HCT116 (cell line): ENCODE data around the gene TNFRSF1A. TPM values are rescaled to one million over a fixed set of nuclear protein-coding genes. Genes with fewer than 3 reads are reported as not detected.

Experiments used
- ATAC-seq: fragments of 200-7000 bp; cut with Tn5 transposase; 2 replicates; pipeline ENCODE4 v1.9.1; 2020; ENCODE audit warnings: mild to moderate bottlenecking, moderate library complexity
- BruUV-seq: library from RNA; stranded (reverse); fragments of 400-500 nt; replicated peaks from 2 replicates; lab custom pipeline; 2021; lab: Mats Ljungman, UMichigan
- CTCF ChIA-PET: fragments of 300-600 bp; sonication (Branson Sonifier 250); formaldehyde crosslinking; loops from one replicate; lab custom pipeline; 2021; ENCODE audit warnings: antibody characterized with exemption; lab: Charles Lee
- POLR2A ChIA-PET: fragments of 300-600, 350-600 bp; sonication (Branson Sonifier 250); formaldehyde crosslinking; loops from one replicate; lab custom pipeline; 2021; ENCODE audit warnings: antibody characterized with exemption; lab: Charles Lee
- RAD21 ChIA-PET, 2 experiments: fragments of 300-600 bp; sonication (Branson Sonifier 250); formaldehyde crosslinking; loops; one replicate each; lab custom pipeline; 2023; ENCODE audit warnings: low total read pairs in 2 of 2; ENCODE audit not compliant: uncharacterized antibody in 2 of 2, unreplicated experiment in 2 of 2, low non-redundant PET in 1 of 2; lab: Charles Lee
- DNase-seq: peaks from one replicate; pipeline ENCODE4 v3.0.0-alpha.2; 2010; ENCODE audit warnings: low read depth, low spot score
- H2AFZ ChIP-seq: fragments of 200-600 bp; shearing (Covaris generic), sonication (generic); 2 replicates; pipeline ENCODE4 v1.6.1; 2017; ENCODE audit warnings: low read depth, mixed run types, mixed read lengths, antibody characterized with exemption, low read length; ENCODE audit not compliant: poor library complexity, severe bottlenecking
- H3K27ac ChIP-seq: 2 replicates; pipeline ENCODE4 v1.5.1; 2012; ENCODE audit warnings: low read depth, low read length
- H3K27me3 ChIP-seq: fragments of 200-600 bp; sonication (generic); 2 replicates; pipeline ENCODE4 v1.6.1; 2016; ENCODE audit warnings: mixed run types, low read length, mixed read lengths; ENCODE audit not compliant: insufficient read depth
- H3K36me3 ChIP-seq, 2 experiments: fragments of 200-500 bp in 1 of 2; fragments of 200-600 bp in 1 of 2; sonication (Bioruptor generic) in 1 of 2; sonication (generic) in 1 of 2; 2 replicates each; pipeline versions ENCODE4 v1.5.1 to v1.6.1; 2014 to 2016; ENCODE audit warnings: low read length in 2 of 2, inconsistent platforms in 1 of 2, mixed read lengths in 1 of 2, mixed run types in 1 of 2; ENCODE audit not compliant: insufficient read depth in 2 of 2, control insufficient read depth in 1 of 2
- H3K4me1 ChIP-seq, 2 experiments: fragments of 200-600 bp in 1 of 2; sonication (generic) in 1 of 2; 2 replicates each; pipeline versions ENCODE4 v1.5.1 to v1.6.1; 2012 to 2017; ENCODE audit warnings: low read length in 2 of 2, inconsistent platforms in 1 of 2, mild to moderate bottlenecking in 1 of 2, mixed read lengths in 1 of 2, mixed run types in 1 of 2, moderate library complexity in 1 of 2; ENCODE audit not compliant: insufficient read depth in 2 of 2, control insufficient read depth in 1 of 2
- H3K4me2 ChIP-seq: fragments of 200-600 bp; sonication (generic); 2 replicates; pipeline ENCODE4 v1.6.1; 2017; ENCODE audit warnings: mixed run types, low read length, mixed read lengths
- H3K4me3 ChIP-seq, 2 experiments: fragments of 200-600 bp in 1 of 2; sonication (generic) in 1 of 2; replicated peaks in 1 of 2; 2 replicates each; pipeline ENCODE4 v1.5.1; 2011 to 2016; ENCODE audit warnings: low read length in 2 of 2, control low read depth in 1 of 2, low read depth in 1 of 2, mild to moderate bottlenecking in 1 of 2, mixed read lengths in 1 of 2, mixed run types in 1 of 2
- H3K79me2 ChIP-seq: fragments of 200-600 bp; sonication (generic); 2 replicates; pipeline ENCODE4 v1.6.1; 2017; ENCODE audit warnings: mild to moderate bottlenecking, mixed run types, low read length, moderate library complexity, mixed read lengths; ENCODE audit not compliant: insufficient read depth
- H3K9ac ChIP-seq: fragments of 200-600 bp; sonication (generic); 2 replicates; pipeline ENCODE4 v1.6.1; 2016; ENCODE audit warnings: low read length, mixed read lengths
- H3K9me2 ChIP-seq: fragments of 200-600 bp; sonication (generic), shearing (Covaris generic); 2 replicates; pipeline ENCODE4 v1.6.1; 2017; ENCODE audit warnings: mixed run types, mild to moderate bottlenecking, moderate library complexity; ENCODE audit not compliant: insufficient read depth
- H3K9me3 ChIP-seq, 2 experiments: fragments of 200-500 bp in 1 of 2; fragments of 200-600 bp in 1 of 2; sonication (Bioruptor generic) in 1 of 2; sonication (generic) in 1 of 2; 2 replicates each; pipeline ENCODE4 v1.6.1; 2014 to 2017; ENCODE audit warnings: low read length in 2 of 2, mixed read lengths in 2 of 2, inconsistent platforms in 1 of 2, low read depth in 1 of 2, mild to moderate bottlenecking in 1 of 2, mixed run types in 1 of 2, moderate library complexity in 1 of 2; ENCODE audit not compliant: control insufficient read depth in 1 of 2, insufficient read depth in 1 of 2
- H4K20me1 ChIP-seq: fragments of 200-600 bp; sonication (generic), shearing (Covaris generic); 2 replicates; pipeline ENCODE4 v1.6.1; 2017; ENCODE audit warnings: mixed run types, mild to moderate bottlenecking, moderate library complexity; ENCODE audit not compliant: insufficient read depth
- CEBPB ChIP-seq: IDR thresholded peaks from 2 replicates; pipeline ENCODE4 v1.6.1; 2012; ENCODE audit warnings: low read depth
- EZH2 ChIP-seq: fragments of 200-600 bp; sonication (generic); IDR thresholded peaks from 2 replicates; pipeline ENCODE4 v1.6.1; 2017; ENCODE audit warnings: antibody characterized with exemption, mixed run types
- EZH2phosphoT487 ChIP-seq: fragments of 200-600 bp; IDR thresholded peaks from 2 replicates; pipeline ENCODE4 v1.6.1; 2018; ENCODE audit warnings: antibody characterized with exemption, borderline replicate concordance
- JUND ChIP-seq: IDR thresholded peaks from 2 replicates; pipeline ENCODE4 v1.6.1; 2012
- POLR2A ChIP-seq: IDR thresholded peaks from 2 replicates; pipeline ENCODE4 v1.7.0; 2011; ENCODE audit warnings: borderline replicate concordance; ENCODE audit not compliant: insufficient read depth, insufficient read length; ENCODE audit errors: extremely low read depth
- RAD21 ChIP-seq: IDR thresholded peaks from 2 replicates; pipeline ENCODE4 v1.6.1; 2012; ENCODE audit warnings: low read depth, mild to moderate bottlenecking
- SIN3A ChIP-seq: IDR thresholded peaks from 2 replicates; pipeline ENCODE4 v1.6.1; 2012; ENCODE audit warnings: low read depth
- TCF7L2 ChIP-seq: IDR thresholded peaks from 2 replicates; pipeline ENCODE4 v1.7.0; 2011; ENCODE audit warnings: borderline replicate concordance, inconsistent platforms; ENCODE audit not compliant: insufficient read depth, insufficient read length; ENCODE audit errors: extremely low read depth
- YY1 ChIP-seq: IDR thresholded peaks from 2 replicates; pipeline ENCODE4 v1.6.1; 2011; ENCODE audit warnings: low read length, low read depth, moderate library complexity, mild to moderate bottlenecking; ENCODE audit not compliant: insufficient replicate concordance; ENCODE audit errors: extremely low read depth
- intact Hi-C: fragments of 100-400 bp; cut with micrococcal nuclease; formaldehyde crosslinking; loops from 2 replicates; pipeline ENCODE4 v1.10.0; 2022
- total RNA-seq: library from RNA; stranded (reverse); gene quantifications from one replicate; pipeline ENCODE4 v1.2.1, GENCODE V29; 2021; ENCODE audit not compliant: unreplicated experiment
- TF ChIP-seq, protein P1 (sequence below): IDR thresholded peaks from 2 replicates; pipeline ENCODE4 v1.6.1; 2012
- TF ChIP-seq, protein P2 (sequence below): IDR thresholded peaks from 2 replicates; pipeline ENCODE4 v1.6.1; 2012; ENCODE audit warnings: low read depth
- TF ChIP-seq, protein P3 (sequence below): IDR thresholded peaks from 2 replicates; pipeline ENCODE4 v1.6.1; 2011; ENCODE audit warnings: mild to moderate bottlenecking, low read length, moderate library complexity; ENCODE audit not compliant: insufficient replicate concordance; ENCODE audit errors: extremely low read depth

Gene TNFRSF1A
- total RNA-seq, 1 experiment from 2014 or later: 129 TPM

DNA sequence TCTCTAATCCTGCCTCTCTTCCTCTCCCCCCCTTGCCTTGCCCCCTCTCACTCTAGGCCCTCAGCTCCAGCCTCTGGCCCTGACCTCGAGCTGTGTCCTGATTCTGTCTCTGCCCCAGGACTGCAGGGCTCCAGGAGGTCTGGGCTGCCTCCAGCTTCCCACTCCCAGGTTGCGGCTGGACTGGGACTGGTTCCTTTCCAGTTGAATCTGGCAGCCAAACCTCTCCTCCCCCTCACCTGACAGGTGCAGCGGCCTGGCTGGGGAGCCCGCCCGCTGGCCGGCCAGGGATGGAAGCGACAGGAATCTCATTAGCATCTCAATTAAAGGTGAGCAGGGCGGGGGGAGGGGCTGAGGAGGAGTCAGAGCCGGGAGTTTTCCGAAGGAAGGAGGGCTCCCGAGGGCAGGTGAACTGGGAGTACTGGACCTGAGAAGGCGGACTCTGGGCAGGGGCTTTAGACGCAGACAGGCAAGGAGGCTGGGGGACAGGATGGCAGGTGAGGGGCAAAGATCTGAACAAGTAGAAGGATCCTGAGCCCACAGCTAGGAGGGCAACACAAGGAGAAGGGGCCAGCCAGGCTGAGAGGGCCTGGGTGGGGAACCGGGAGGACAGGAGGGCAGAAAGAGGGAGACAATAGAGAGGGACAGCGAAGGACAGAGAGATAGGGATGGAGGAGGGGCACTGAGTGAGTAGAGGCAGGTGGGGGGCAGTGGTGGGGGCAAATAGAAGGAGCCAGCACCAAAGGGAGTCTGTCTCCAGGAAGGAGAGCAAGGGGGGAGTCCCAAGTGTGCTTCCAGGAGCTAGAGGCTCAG lies 33.6 kb upstream of the TNFRSF1A start, which contains the start of gene SCNN1A:
TSS of gene SCNN1A (minus strand) at position 295 of the 810 bp plus-strand sequence. CDS start 780 bp downstream, outside the sequence.
- Histone ChIP-seq H3K27ac (peak within 1 kb of the TSS; percentile 100), H3K27me3 (no peaks in the 10 kb centered on the region), H3K9ac (peak within 1 kb of the TSS; percentile 73), H2AFZ (no peak within 1 kb of the TSS), H3K9me2 (no peaks in the 10 kb centered on the region), H3K4me1 (peaks cover 73 to 83% of the 10 kb centered on the region in 2 experiments), H4K20me1 (no peaks in the 10 kb centered on the region), H3K4me3 (peak within 1 kb of the TSS; percentile 54 to 58), H3K36me3 (no peaks in the 10 kb centered on the region), H3K79me2 (peaks cover 33% of the 10 kb centered on the region), H3K4me2 (peak within 1 kb of the TSS; percentile 91), H3K9me3 (no peaks in the 10 kb centered on the region)
- CTCF ChIA-PET: interaction anchor here (1.4 to 2.0 kb wide), 2 partner anchors 39 to 49 kb away, joined by 4 to 5 read pairs; no protein-coding TSS in a partner anchor
- TF ChIP-seq, protein P1, sequence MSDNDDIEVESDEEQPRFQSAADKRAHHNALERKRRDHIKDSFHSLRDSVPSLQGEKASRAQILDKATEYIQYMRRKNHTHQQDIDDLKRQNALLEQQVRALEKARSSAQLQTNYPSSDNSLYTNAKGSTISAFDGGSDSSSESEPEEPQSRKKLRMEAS: no peak
- TF ChIP-seq POLR2A: no peak
- TF ChIP-seq EZH2: no peak
- no peak for TF ChIP-seq CEBPB
- no peak for TF ChIP-seq EZH2phosphoT487
- TF ChIP-seq, protein P2, sequence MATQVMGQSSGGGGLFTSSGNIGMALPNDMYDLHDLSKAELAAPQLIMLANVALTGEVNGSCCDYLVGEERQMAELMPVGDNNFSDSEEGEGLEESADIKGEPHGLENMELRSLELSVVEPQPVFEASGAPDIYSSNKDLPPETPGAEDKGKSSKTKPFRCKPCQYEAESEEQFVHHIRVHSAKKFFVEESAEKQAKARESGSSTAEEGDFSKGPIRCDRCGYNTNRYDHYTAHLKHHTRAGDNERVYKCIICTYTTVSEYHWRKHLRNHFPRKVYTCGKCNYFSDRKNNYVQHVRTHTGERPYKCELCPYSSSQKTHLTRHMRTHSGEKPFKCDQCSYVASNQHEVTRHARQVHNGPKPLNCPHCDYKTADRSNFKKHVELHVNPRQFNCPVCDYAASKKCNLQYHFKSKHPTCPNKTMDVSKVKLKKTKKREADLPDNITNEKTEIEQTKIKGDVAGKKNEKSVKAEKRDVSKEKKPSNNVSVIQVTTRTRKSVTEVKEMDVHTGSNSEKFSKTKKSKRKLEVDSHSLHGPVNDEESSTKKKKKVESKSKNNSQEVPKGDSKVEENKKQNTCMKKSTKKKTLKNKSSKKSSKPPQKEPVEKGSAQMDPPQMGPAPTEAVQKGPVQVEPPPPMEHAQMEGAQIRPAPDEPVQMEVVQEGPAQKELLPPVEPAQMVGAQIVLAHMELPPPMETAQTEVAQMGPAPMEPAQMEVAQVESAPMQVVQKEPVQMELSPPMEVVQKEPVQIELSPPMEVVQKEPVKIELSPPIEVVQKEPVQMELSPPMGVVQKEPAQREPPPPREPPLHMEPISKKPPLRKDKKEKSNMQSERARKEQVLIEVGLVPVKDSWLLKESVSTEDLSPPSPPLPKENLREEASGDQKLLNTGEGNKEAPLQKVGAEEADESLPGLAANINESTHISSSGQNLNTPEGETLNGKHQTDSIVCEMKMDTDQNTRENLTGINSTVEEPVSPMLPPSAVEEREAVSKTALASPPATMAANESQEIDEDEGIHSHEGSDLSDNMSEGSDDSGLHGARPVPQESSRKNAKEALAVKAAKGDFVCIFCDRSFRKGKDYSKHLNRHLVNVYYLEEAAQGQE: no peak
- no peak for TF ChIP-seq RAD21
- TF ChIP-seq TCF7L2: no peak
- TF ChIP-seq SIN3A: no peak
- TF ChIP-seq YY1: no peak
- TF ChIP-seq, protein P3, sequence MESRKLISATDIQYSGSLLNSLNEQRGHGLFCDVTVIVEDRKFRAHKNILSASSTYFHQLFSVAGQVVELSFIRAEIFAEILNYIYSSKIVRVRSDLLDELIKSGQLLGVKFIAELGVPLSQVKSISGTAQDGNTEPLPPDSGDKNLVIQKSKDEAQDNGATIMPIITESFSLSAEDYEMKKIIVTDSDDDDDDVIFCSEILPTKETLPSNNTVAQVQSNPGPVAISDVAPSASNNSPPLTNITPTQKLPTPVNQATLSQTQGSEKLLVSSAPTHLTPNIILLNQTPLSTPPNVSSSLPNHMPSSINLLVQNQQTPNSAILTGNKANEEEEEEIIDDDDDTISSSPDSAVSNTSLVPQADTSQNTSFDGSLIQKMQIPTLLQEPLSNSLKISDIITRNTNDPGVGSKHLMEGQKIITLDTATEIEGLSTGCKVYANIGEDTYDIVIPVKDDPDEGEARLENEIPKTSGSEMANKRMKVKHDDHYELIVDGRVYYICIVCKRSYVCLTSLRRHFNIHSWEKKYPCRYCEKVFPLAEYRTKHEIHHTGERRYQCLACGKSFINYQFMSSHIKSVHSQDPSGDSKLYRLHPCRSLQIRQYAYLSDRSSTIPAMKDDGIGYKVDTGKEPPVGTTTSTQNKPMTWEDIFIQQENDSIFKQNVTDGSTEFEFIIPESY: no peak
- no peak for TF ChIP-seq JUND
- intact Hi-C loops: loop anchor here (2.0 kb wide), 1 partner anchor 39 kb away; no protein-coding TSS in a partner anchor
- BruUV-seq: no TSS peak
- ATAC-seq (no peak), DNase-seq (no peak)
- RAD21 ChIA-PET: interaction anchor here in 1 of 2 experiments (1.0 to 1.4 kb wide), 3 partner anchors 20 to 50 kb away, joined by 3 read pairs; no protein-coding TSS in a partner anchor
- POLR2A ChIA-PET: interaction anchor here (1.0 to 1.9 kb wide), 5 partner anchors 30 to 95 kb away, joined by 3 to 11 read pairs (median 5); partner anchors contain the start of genes TNFRSF1A and VAMP1
